H9 (cell line): Measurements from ENCODE around the gene YWHAH. TPM values are rescaled to one million over a fixed set of nuclear protein-coding genes. Genes with fewer than 3 reads are reported as not detected.

Experiments used
- DNase-seq: peaks from one replicate; pipeline ENCODE4 v3.0.0-alpha.2; 2017
- H2AFZ ChIP-seq: one replicate; pipeline ENCODE4 v1.6.1; 2013; ENCODE audit warnings: mild to moderate bottlenecking, low read length, control low read depth, moderate library complexity
- H2AK5ac ChIP-seq: 2 replicates; pipeline ENCODE4 v1.6.1; 2013; ENCODE audit warnings: low read length, control low read depth, mixed read lengths; ENCODE audit not compliant: insufficient read length
- H2BK120ac ChIP-seq: one replicate; pipeline ENCODE4 v1.6.1; 2013; ENCODE audit warnings: low read depth, mild to moderate bottlenecking, low read length, control low read depth, inconsistent platforms; ENCODE audit not compliant: poor library complexity, severe bottlenecking
- H2BK12ac ChIP-seq: 2 replicates; pipeline ENCODE4 v1.6.1; 2013; ENCODE audit warnings: low read length, control low read depth, mixed read lengths, low read depth; ENCODE audit not compliant: insufficient read length
- H2BK15ac ChIP-seq: 2 replicates; pipeline ENCODE4 v1.6.1; 2013; ENCODE audit warnings: low read depth, low read length, control low read depth
- H2BK20ac ChIP-seq: one replicate; pipeline ENCODE4 v1.6.1; 2013; ENCODE audit warnings: low read depth, mild to moderate bottlenecking, low read length, control low read depth, inconsistent platforms; ENCODE audit not compliant: poor library complexity, severe bottlenecking
- H2BK5ac ChIP-seq: 2 replicates; pipeline ENCODE4 v1.6.1; 2013; ENCODE audit warnings: low read length, control low read depth, mixed read lengths; ENCODE audit not compliant: insufficient read length
- H3K14ac ChIP-seq: 2 replicates; pipeline ENCODE4 v1.6.1; 2013; ENCODE audit warnings: low read length, control low read depth; ENCODE audit not compliant: insufficient read depth
- H3K18ac ChIP-seq: 2 replicates; pipeline ENCODE4 v1.6.1; 2013; ENCODE audit warnings: low read depth, mild to moderate bottlenecking, mixed read lengths, low read length, control low read depth; ENCODE audit not compliant: insufficient read length
- H3K23ac ChIP-seq: 2 replicates; pipeline ENCODE4 v1.6.1; 2013; ENCODE audit warnings: low read length, control low read depth, mixed read lengths, low read depth; ENCODE audit not compliant: insufficient read length
- H3K23me2 ChIP-seq: 2 replicates; pipeline ENCODE4 v1.6.1; 2013; ENCODE audit warnings: low read depth, mild to moderate bottlenecking, mixed read lengths, low read length, control low read depth; ENCODE audit not compliant: insufficient read length, poor library complexity, severe bottlenecking
- H3K27ac ChIP-seq: 2 replicates; pipeline ENCODE4 v1.5.1; 2013; ENCODE audit warnings: low read length, control low read depth, mixed read lengths, low read depth; ENCODE audit not compliant: insufficient read length
- H3K27me3 ChIP-seq: 2 replicates; pipeline ENCODE4 v1.6.1; 2013; ENCODE audit warnings: low read length, control low read depth, inconsistent platforms; ENCODE audit not compliant: insufficient read depth
- H3K4ac ChIP-seq: 2 replicates; pipeline ENCODE4 v1.6.1; 2013; ENCODE audit warnings: low read depth, mild to moderate bottlenecking, control low read depth, inconsistent platforms, low read length, moderate library complexity
- H3K4me1 ChIP-seq: 2 replicates; pipeline ENCODE4 v1.6.1; 2013; ENCODE audit warnings: low read length, control low read depth, inconsistent platforms; ENCODE audit not compliant: insufficient read depth
- H3K4me2 ChIP-seq: 2 replicates; pipeline ENCODE4 v1.6.1; 2013; ENCODE audit warnings: low read length, control low read depth, mixed read lengths; ENCODE audit not compliant: insufficient read length, insufficient read depth
- H3K56ac ChIP-seq: 2 replicates; pipeline ENCODE4 v1.6.1; 2013; ENCODE audit warnings: low read depth, mild to moderate bottlenecking, mixed read lengths, low read length, control low read depth; ENCODE audit not compliant: insufficient read length
- H3K79me1 ChIP-seq: 2 replicates; pipeline ENCODE4 v1.6.1; 2013; ENCODE audit warnings: low read depth, mild to moderate bottlenecking, moderate library complexity, low read length, control low read depth, inconsistent platforms; ENCODE audit not compliant: insufficient read depth, poor library complexity, severe bottlenecking
- H3K79me2 ChIP-seq: 2 replicates; pipeline ENCODE4 v1.6.1; 2013; ENCODE audit warnings: low read length, control low read depth, inconsistent platforms; ENCODE audit not compliant: insufficient read depth
- H3K9ac ChIP-seq: 2 replicates; pipeline ENCODE4 v1.6.1; 2013; ENCODE audit warnings: low read length, control low read depth, mixed read lengths; ENCODE audit not compliant: insufficient read length; ENCODE audit errors: extremely low read depth
- H3K9me3 ChIP-seq: one replicate; pipeline ENCODE4 v1.6.1; 2013; ENCODE audit warnings: low read depth, low read length, inconsistent platforms; ENCODE audit not compliant: control insufficient read depth
- H3T11ph ChIP-seq: one replicate; pipeline ENCODE4 v1.6.1; 2013; ENCODE audit warnings: mild to moderate bottlenecking, low read length, control low read depth, inconsistent platforms
- H4K20me1 ChIP-seq: one replicate; pipeline ENCODE4 v1.6.1; 2013; ENCODE audit not compliant: control insufficient read depth, insufficient read length, insufficient read depth
- H4K5ac ChIP-seq: 2 replicates; pipeline ENCODE4 v1.6.1; 2013; ENCODE audit warnings: low read depth, mild to moderate bottlenecking, mixed read lengths, low read length, control low read depth; ENCODE audit not compliant: insufficient read length
- H4K8ac ChIP-seq: replicated peaks from 2 replicates; pipeline ENCODE4 v1.6.1; 2013; ENCODE audit warnings: low read length, control low read depth, mixed read lengths, low read depth; ENCODE audit not compliant: insufficient read length
- H4K91ac ChIP-seq: 2 replicates; pipeline ENCODE4 v1.6.1; 2013; ENCODE audit warnings: low read depth, mild to moderate bottlenecking, moderate library complexity, mixed read lengths, low read length, control low read depth; ENCODE audit not compliant: insufficient read length
- H3K27ac Mint-ChIP-seq, 3 experiments: 2 replicates in 2 of 3; 3 replicates in 1 of 3; pipeline ENCODE4 v1.8.0; 2020 to 2021; ENCODE audit warnings: mixed read lengths in 3 of 3, mild to moderate bottlenecking in 1 of 3, moderate library complexity in 1 of 3
- H3K27me3 Mint-ChIP-seq: 2 replicates; pipeline ENCODE4 v1.8.0; 2021; ENCODE audit warnings: low read depth, mild to moderate bottlenecking, moderate library complexity, mixed read lengths
- H3K36me3 Mint-ChIP-seq, 3 experiments: 2 replicates in 2 of 3; 3 replicates in 1 of 3; pipeline ENCODE4 v1.8.0; 2020 to 2021; ENCODE audit warnings: low read depth in 3 of 3, mixed read lengths in 3 of 3; ENCODE audit not compliant: insufficient read depth in 1 of 3
- H3K4me1 Mint-ChIP-seq, 2 experiments: 2 replicates each; pipeline ENCODE4 v1.8.0; 2020; ENCODE audit warnings: mixed read lengths in 2 of 2
- H3K4me3 Mint-ChIP-seq, 2 experiments: 2 replicates in 1 of 2; 3 replicates in 1 of 2; pipeline ENCODE4 v1.8.0; 2020 to 2021; ENCODE audit warnings: mild to moderate bottlenecking in 2 of 2, mixed read lengths in 2 of 2, moderate library complexity in 1 of 2
- H3K9me3 Mint-ChIP-seq, 2 experiments: 2 replicates in 1 of 2; 3 replicates in 1 of 2; pipeline ENCODE4 v1.8.0; 2020; ENCODE audit warnings: mild to moderate bottlenecking in 2 of 2, mixed read lengths in 2 of 2, moderate library complexity in 1 of 2
- CTCF ChIP-seq: fragments of 200-600 bp; sonication (generic); conservative IDR thresholded peaks from 3 replicates; pipeline ENCODE4 v1.8.0; 2021; ENCODE audit warnings: antibody characterized with exemption, mild to moderate bottlenecking
- WGBS: extraction: QIAGEN DNeasy Blood & Tissue Kit; methylation state at CpG from one replicate; pipeline ENCODE4 v1.1.7; 2013; ENCODE audit warnings: missing lambda C conversion rate, low lambda C conversion rate, mixed read lengths; ENCODE audit not compliant: insufficient read length; ENCODE audit errors: extremely low coverage; 5-methylcytosine and 5-hydroxymethylcytosine counted together
- total RNA-seq: library from RNA; stranded (reverse); gene quantifications from 2 replicates; pipeline ENCODE4 v1.2.1, GENCODE V29; 2021

The YWHAH gene
- total RNA-seq, 1 experiment from 2014 or later, result 250 TPM

- Mint-ChIP-seq H3K4me1 (peaks cover 2 to 11% of the 10 kb centered on the region in 2 experiments; a peak in 3 of 4 replicates), H3K27ac (no peak overlapping the region)
- no peak overlapping the region for H3K4me2 ChIP-seq
These were observed 18.3 kb upstream of the YWHAH start for GRCh38 chr22:31926024-31926423.

More at GRCh38 chr22:31926024-31926423, 18.3 kb upstream of the YWHAH start:
- DNase-seq, result no peak
- H2BK15ac ChIP-seq, result no peak overlapping the region
- H3K36me3 Mint-ChIP-seq, result no peaks in the 10 kb centered on the region; a peak in 1 of 7 replicates
- no peaks in the 10 kb centered on the region for H3K79me1 ChIP-seq
- H2BK5ac ChIP-seq, result no peak overlapping the region
- no peak overlapping the region for H3K27ac ChIP-seq
- H3K4me3 Mint-ChIP-seq, result no peak overlapping the region
- H2AFZ ChIP-seq, result no peak overlapping the region
- H3K23me2 ChIP-seq, result no peaks in the 10 kb centered on the region
- H3K27me3 Mint-ChIP-seq, result peaks cover 7% of the 10 kb centered on the region
- no peak overlapping the region for H3K56ac ChIP-seq
- H3K18ac ChIP-seq, result no peak overlapping the region
- no peak overlapping the region for H4K91ac ChIP-seq
- WGBS, result no CpG with 5 or more reads among the region's 1 CpG
- H3K4me1 ChIP-seq, result no peaks in the 10 kb centered on the region
- no peak overlapping the region for H3K4ac ChIP-seq
- no peaks in the 10 kb centered on the region for H3K9me3 Mint-ChIP-seq
- H3T11ph ChIP-seq, result no peak overlapping the region
- TF ChIP-seq CTCF, result no peak
- no peak overlapping the region for H2BK120ac ChIP-seq
- no peak overlapping the region for H4K5ac ChIP-seq
- H2BK20ac ChIP-seq, result no peak overlapping the region
- H4K20me1 ChIP-seq, result no peaks in the 10 kb centered on the region
- no peak overlapping the region for H3K23ac ChIP-seq
- H2AK5ac ChIP-seq, result no peak overlapping the region
- H3K79me2 ChIP-seq, result no peaks in the 10 kb centered on the region
- H2BK12ac ChIP-seq, result no peak overlapping the region
- no peak overlapping the region for H3K9ac ChIP-seq
- H3K14ac ChIP-seq, result no peak overlapping the region
- H4K8ac ChIP-seq, result no peak overlapping the region
- no peaks in the 10 kb centered on the region for H3K9me3 ChIP-seq
- H3K27me3 ChIP-seq, result no peaks in the 10 kb centered on the region
